NOMO-1 treated with dmso at 0.1 percent for 144 hours (cell line): Measurements from ENCODE around the gene PGLYRP2.

Experiments used
- DNase-seq: peaks from one replicate; lab custom pipeline; 2025; ENCODE audit not compliant: unreplicated experiment; lab: John Stamatoyannopoulos, UW

PGLYRP2 gene

GRCh38 chr19:15442142-15442920 lies 37.0 kb downstream of the PGLYRP2 start:
- no peak for DNase-seq

GRCh38 chr19:15441317-15441716 lies 38.0 kb downstream of the PGLYRP2 start:
- no peak for DNase-seq

- no peak for DNase-seq
Measured at GRCh38 chr19:15439821-15440641, 39.3 kb downstream of the PGLYRP2 start.

- DNase-seq: no peak
Measured at GRCh38 chr19:15439078-15439799, 40.1 kb downstream of the PGLYRP2 start.

GRCh38 chr19:15438577-15438976 lies 40.7 kb downstream of the PGLYRP2 start:
- DNase-seq: no peak

- DNase-seq: no peak
Measured at GRCh38 chr19:15438124-15438496, 41.2 kb downstream of the PGLYRP2 start.

GRCh38 chr19:15437355-15438123 lies 41.8 kb downstream of the PGLYRP2 start:
- DNase-seq: no peak

GRCh38 chr19:15436826-15437110 lies 42.5 kb downstream of the PGLYRP2 start:
- no peak for DNase-seq

- DNase-seq: no peak
Measured at GRCh38 chr19:15436012-15436825, 43.1 kb downstream of the PGLYRP2 start.

GRCh38 chr19:15433519-15434069 lies 45.7 kb downstream of the PGLYRP2 start:
- DNase-seq: no peak

GRCh38 chr19:15432629-15433518 lies 46.4 kb downstream of the PGLYRP2 start:
- DNase-seq: peak; percentile 92

GRCh38 chr19:15432018-15432494 lies 47.2 kb downstream of the PGLYRP2 start:
- no peak for DNase-seq

GRCh38 chr19:15431396-15432017 lies 47.8 kb downstream of the PGLYRP2 start:
- no peak for DNase-seq

GRCh38 chr19:15430526-15431120 lies 48.7 kb downstream of the PGLYRP2 start:
- no peak for DNase-seq

GRCh38 chr19:15429825-15430467 lies 49.4 kb downstream of the PGLYRP2 start:
- DNase-seq: no peak

GRCh38 chr19:15428956-15429824 lies 50.1 kb downstream of the PGLYRP2 start:
- no peak for DNase-seq
